HuH-7.5 (cell line): Measurements from ENCODE around the gene EPM2A.
"Not testable (repeated sequence)": the region's sequence is repeated elsewhere in the genome, so short reads cannot be mapped to it uniquely, and the experiment has no call there.

Source experiments
- DNase-seq: peaks from one replicate; pipeline ENCODE4 v3.0.0; 2011; ENCODE audit warnings: low spot score

The EPM2A gene

DNA sequence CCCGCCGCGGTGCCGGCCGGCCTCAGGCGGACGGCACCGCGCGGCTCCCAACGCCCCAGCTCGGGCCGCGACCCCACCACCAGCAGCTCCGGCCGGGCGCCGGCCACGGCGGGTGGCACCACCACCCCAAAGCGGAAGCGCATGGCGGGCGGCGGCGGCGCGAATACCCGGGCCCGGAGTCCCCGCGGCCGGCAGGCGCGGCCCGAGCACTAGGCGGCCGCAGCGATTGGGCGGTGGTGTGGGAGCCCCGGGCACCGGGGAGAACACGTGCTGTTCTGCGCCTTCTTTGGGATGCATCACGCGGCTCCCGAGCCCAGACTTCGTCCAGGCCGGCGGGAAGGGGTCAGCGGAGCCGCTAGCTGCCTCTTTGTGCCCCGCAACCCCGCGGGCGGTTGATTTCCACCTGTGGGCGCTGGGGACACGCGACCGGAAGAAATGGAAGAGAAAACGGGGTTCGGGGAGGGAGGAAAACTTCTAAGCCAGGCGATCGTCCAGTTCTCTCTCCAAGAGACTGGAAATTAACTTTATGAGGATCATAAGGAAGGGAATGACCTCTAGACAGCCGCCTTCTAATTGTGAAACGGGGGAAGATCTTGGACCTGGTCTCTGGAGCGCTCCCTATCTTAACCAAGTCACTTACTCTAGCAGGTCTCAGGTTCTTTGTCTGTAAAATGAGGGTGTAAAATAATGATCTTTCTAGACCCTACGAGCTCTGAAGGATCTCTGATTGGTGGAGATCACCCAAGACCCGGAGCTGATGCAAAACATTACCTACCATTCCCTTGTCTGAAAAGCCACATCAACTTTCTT lies at the start of gene EPM2A:
Gene EPM2A (minus strand): TSS at position 165 of the 810 bp plus-strand sequence. CDS start 22 bp downstream, at position 143.
- DNase-seq, result peak; percentile 51

- DNase-seq, result no peak
Measured at GRCh38 chr6:145784683-145785082, 49.4 kb upstream of the EPM2A start.

- DNase-seq, result no peak
Measured at GRCh38 chr6:145783796-145784195, 48.5 kb upstream of the EPM2A start.

DNA sequence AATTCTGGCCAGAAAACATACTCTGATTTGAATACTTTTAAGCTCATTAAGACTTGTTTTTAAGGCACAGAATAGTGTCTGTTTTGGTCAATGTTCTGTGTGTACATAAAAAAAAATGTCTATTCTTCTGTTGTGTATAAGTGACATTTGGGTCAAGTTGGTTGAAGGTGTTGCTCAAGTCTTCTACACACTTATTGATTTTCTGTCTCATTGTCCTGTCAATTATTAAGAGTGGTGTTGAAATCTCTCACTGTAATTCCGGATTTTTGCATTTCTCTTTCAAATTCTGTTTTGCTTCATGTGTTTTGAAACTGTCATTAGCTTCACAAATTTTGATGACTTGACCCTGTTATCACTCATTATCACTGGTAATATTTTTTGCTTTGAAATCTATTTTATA lies 37.5 kb upstream of the EPM2A start:
- DNase-seq, result peak; percentile 5

- DNase-seq, result no peak
Measured at GRCh38 chr6:145765449-145765848, 30.1 kb upstream of the EPM2A start.

DNA sequence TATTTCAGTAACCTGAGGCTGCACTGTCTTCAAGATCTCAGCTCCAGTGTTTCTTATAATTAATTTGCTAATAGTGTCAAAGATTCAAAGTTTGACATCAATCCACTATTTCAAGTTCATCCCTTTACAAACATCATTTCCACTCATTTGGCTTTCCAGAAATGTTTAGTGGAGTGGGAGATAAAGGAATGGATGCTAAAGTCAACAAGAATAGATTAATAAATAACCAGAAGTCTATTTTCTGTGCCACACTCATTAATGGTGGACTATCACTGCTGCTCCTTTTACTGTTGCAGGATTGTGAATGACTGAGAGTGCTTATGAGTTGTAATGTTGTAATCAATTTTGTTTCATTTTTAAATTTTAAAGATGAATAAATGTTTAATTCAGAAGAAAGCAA lies 28.4 kb upstream of the EPM2A start:
- DNase-seq, result peak; percentile 6

GRCh38 chr6:145761584-145761983 lies 26.3 kb upstream of the EPM2A start:
- DNase-seq, result no peak

DNA sequence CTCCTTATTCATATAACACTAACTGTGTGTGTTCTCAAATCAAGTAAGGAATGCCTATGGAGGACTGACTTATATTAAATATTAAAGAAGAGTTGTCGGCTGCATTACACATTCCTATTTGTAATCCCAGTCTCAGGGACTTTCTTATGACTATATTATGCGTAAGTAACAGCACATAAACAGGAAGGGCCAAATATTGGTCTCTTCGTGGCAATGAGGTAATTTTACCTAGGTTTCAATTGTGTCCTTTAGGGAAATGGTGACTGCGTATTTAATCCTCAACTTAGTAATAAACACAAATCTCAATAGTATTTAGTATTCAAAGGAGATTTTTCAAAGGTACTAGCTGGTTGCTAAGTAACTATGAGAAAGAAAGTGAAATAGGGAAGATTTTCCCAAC lies 22.8 kb upstream of the EPM2A start:
- no peak for DNase-seq

GRCh38 chr6:145756170-145756662 lies 20.9 kb upstream of the EPM2A start:
- DNase-seq, result no peak

DNA sequence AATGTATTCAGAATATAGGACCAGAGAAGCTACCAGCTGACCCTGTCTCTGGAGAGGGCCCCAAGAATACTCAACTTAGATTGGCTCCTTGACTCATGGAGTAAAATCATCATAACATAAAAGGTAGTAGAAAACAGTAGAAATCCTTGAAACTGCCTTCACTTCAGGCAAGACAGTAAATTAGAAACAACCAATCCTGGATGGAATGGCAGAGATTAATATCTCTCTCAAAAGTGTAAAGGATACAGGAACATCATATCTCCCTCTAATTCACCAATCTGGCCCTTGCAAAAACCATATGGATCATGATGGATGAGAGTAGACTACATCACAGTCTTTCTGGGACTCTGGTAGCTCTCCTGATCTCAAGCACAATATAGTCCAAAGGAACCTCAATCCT lies 20.4 kb upstream of the EPM2A start:
- DNase-seq, result no peak

DNA sequence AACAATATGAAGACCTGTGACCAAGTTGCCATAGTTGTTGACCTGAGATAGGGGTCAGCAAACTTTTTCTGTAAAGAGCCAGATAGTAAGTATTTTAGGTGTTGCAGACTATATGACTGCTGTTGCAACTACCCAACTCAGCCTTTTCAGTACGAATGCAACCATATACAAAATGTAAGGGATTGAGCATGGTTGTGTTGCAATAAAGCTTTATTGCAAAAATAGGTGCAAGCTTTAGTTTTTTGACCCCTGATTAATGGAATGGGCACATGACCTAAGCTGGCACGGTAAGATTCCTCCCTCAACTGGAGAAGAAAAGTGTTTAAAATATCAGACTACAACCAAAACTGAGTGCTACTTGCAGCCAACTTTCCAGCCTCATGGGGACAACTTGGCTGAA lies 17.3 kb upstream of the EPM2A start:
- no peak for DNase-seq

- no peak for DNase-seq
Measured at GRCh38 chr6:145749632-145750031, 14.3 kb upstream of the EPM2A start.

- no peak for DNase-seq
Measured at GRCh38 chr6:145745861-145746260, 10.5 kb upstream of the EPM2A start.

- no peak for DNase-seq
Measured at GRCh38 chr6:145744619-145745018, 9.3 kb upstream of the EPM2A start.

GRCh38 chr6:145743332-145743731 lies 8.0 kb upstream of the EPM2A start:
- no peak for DNase-seq

DNA sequence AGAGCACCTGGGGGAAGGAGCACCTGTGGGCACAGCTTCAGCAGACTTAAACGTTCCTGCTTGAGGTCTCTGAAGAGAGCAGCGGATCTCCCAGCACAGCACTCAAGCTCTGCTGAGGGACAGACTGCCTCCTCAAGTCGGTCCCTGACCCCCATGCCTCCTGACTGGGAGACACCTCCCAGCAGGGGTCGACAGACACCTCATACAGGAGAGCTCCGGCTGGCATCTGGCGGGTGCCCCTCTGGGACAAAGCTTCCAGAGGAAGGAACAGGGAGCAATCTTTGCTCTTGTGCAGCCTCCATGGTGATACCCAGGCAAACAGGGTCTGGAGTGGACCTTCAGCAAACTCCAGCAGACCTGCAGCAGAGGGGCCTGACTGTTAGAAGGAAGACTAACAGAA lies 7.2 kb upstream of the EPM2A start:
- not testable (repeated sequence) for DNase-seq

DNA sequence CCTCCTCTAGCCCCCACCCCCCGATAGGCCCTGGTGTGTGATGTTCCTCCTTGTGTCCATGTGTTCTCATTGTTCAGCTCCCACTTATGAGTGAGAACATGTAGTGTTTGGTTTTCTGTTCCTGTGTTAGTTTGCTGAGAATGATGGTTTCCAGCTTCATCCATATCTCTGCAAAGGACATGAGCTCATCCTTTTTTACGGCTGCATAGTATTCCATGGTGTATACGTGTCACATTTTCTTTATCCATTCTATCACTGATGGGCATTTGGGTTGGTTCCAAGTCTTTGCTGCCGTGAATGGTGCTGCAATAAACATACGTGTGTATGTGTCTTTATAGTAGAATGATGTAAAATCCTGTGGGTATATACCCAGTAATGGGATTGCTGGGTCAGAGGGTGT lies 4.4 kb upstream of the EPM2A start:
- not testable (repeated sequence) for DNase-seq

DNA sequence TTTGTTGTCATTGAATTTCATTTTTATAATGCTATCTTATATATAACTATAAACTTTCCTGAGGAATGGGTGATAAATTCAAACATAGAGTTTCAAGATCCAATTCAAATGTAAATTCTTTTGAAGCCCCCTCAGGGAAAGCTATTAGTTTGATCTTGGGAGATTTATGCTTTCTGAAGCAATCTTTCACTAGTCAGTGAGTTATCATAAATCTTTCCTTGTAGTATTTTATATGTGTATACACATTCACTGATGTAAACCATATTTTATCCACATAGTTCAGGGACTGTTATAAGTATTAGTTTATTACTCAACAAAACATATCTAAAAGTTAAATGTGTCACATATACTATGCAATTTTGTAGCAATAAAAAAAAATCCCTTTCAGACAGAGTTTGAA lies 2.9 kb upstream of the EPM2A start:
- DNase-seq, result no peak

- DNase-seq, result no peak
Measured at GRCh38 chr6:145736661-145737144, 1.4 kb upstream of the EPM2A start.

DNA sequence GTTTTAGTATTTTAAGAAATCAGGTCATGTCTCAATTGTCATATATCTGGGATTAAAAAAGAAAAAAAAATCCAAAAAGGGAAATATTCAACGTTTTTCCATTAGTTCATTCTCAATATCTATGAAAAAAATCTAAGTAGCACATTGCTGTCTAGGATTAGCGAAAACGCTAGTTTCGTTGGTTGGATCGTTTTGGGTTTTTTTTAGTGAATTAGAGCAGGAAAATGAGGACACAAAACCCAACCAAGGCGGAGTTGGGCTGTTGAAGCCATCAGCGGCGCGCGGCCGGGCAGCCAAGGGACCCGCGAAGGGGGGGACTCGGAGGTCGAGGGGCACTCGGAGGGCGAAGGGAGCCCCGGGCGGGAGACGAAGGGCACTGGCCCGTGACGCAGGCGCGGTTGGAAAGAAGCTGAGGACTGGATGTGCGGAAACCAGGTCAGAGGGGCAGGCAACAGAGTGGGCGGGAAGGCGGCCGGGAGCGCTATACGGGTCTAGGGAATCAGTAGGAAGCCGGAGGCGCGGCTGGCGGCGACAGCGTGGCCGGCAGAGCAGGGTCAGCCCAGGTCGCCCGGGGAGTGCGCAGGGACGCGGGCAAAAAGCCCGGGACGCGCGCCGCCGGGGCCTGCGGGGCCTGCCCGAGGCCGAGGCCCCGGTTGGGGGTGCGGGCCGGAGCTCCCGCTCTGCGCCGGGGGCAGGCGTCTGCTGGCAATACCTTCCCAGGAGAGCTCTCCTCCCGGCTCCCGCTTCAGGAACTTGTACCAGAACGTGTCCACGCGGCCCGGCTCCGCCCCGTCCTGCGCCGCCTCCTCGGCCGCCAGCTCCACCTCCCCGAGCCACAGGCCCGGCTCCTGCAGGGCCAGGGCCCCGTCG lies 599 bp downstream of the EPM2A start:
- peak; percentile 67 for DNase-seq

- DNase-seq, result no peak
Measured at GRCh38 chr6:145733810-145734209, 1.5 kb downstream of the EPM2A start.

GRCh38 chr6:145733207-145733606 lies 2.1 kb downstream of the EPM2A start:
- DNase-seq, result no peak

GRCh38 chr6:145731447-145731846 lies 3.9 kb downstream of the EPM2A start:
- no peak for DNase-seq
